K562 (cell line): ENCODE data around the gene PYM1. TPM values are rescaled to one million over a fixed set of nuclear protein-coding genes. Genes with fewer than 3 reads are reported as not detected.

Source experiments
- CHCHD3 ChIP-seq: fragments of 250-450 bp; sonication (Bioruptor Pico); IDR thresholded peaks from 2 replicates; pipeline ENCODE4 v2.1.2; 2022; ENCODE audit warnings: mild to moderate bottlenecking
- FOSL1 ChIP-seq: fragments of 200-800 bp; sonication (Bioruptor generic); conservative IDR thresholded peaks from 2 replicates; pipeline ENCODE4 v1.6.1; 2016; ENCODE audit warnings: missing genetic modification characterization, missing compliant biosample characterization
- FOXK2 ChIP-seq, 2 experiments: fragments of 450-650 bp; IDR thresholded peaks in 1 of 2; conservative IDR thresholded peaks in 1 of 2; 2 replicates each; pipeline ENCODE4 v1.6.1; 2016; ENCODE audit warnings: low read depth in 2 of 2, mild to moderate bottlenecking in 1 of 2
- GABPA ChIP-seq: fragments of 200-800 bp; sonication (Bioruptor generic); conservative IDR thresholded peaks from 2 replicates; pipeline ENCODE4 v1.6.1; 2016; ENCODE audit warnings: low read depth, missing genetic modification characterization, missing compliant biosample characterization
- MTA3 ChIP-seq: fragments of 450-650 bp; formaldehyde crosslinking; IDR thresholded peaks from 2 replicates; pipeline ENCODE4 v1.6.1; 2017; ENCODE audit warnings: mild to moderate bottlenecking, borderline replicate concordance
- RCOR1 ChIP-seq, 2 experiments: IDR thresholded peaks; 2 replicates each; pipeline ENCODE4 v1.6.1; 2012; ENCODE audit warnings: low read depth in 2 of 2, low read length in 2 of 2, borderline replicate concordance in 1 of 2, improper control_type of control experiment in 1 of 2
- TFAP4 ChIP-seq: sonication (generic); formaldehyde crosslinking; IDR thresholded peaks from 2 replicates; pipeline ENCODE4 v1.8.0; 2022; ENCODE audit warnings: missing genetic modification reagents, mild to moderate bottlenecking, moderate library complexity, borderline replicate concordance
- ZNF146 ChIP-seq: IDR thresholded peaks from one replicate; pipeline ENCODE4 v1.6.1; 2018; ENCODE audit warnings: missing compliant biosample characterization; ENCODE audit not compliant: unreplicated experiment
- ZNF609 ChIP-seq: sonication (generic); formaldehyde crosslinking; IDR thresholded peaks from 2 replicates; pipeline ENCODE4 v1.8.1; 2023; ENCODE audit warnings: missing genetic modification reagents, mild to moderate bottlenecking, borderline replicate concordance
- polyA plus RNA-seq, 8 experiments: library from polyadenylated mRNA; depleted of rRNA in 4 of 8; stranded (reverse) in 5 of 8; unstranded in 3 of 8; fragments of >200 nt; fragmentation: Nextera tagmentation in 2 of 8; fragmentation: Illumina TruSeq in 1 of 8; extraction: Ambion mirVana in 2 of 8; extraction: Trizol in 1 of 8; gene quantifications; 2 replicates each; pipeline versions ENCODE4 v1.2.1 to v1.2.3, GENCODE V29; 2011 to 2014; ENCODE audit warnings: inconsistent platforms in 1 of 8, missing spikeins in 1 of 8
- total RNA-seq, 7 experiments: library from RNA; depleted of rRNA in 6 of 7; stranded (reverse); fragments of >200 nt in 6 of 7; fragmentation: Illumina TruSeq in 2 of 7; extraction: Trizol in 2 of 7; gene quantifications; 2 replicates each; pipeline versions ENCODE4 v1.2.1 to v1.2.3, GENCODE V29; 2011 to 2021; ENCODE audit warnings: low replicate concordance in 1 of 7
- TF ChIP-seq, protein P1 (sequence below): fragments of 250-450 bp; sonication (Bioruptor Pico); IDR thresholded peaks from 2 replicates; pipeline ENCODE4 v1.5.1; 2021; ENCODE audit warnings: mild to moderate bottlenecking

Gene PYM1
- total and polyA plus RNA-seq, 9 of the 15 experiments (the other 6 are each of a cell fraction or from before 2014, with no cell fraction given), result 29.0 to 51.3 (median 34.1) TPM

- TF ChIP-seq ZNF146 (no peak), FOSL1 (tag) (peak; percentile 18; the same call in 1 of the 2 replicates), RCOR1 (IDR thresholded peaks at IDR 0.05; ENCODE audit: borderline replicate concordance in 1 of 2, low read depth in 2 of 2, low read length in 2 of 2) (no peak; a peak in 1 of 4 replicates), ZNF609 (CRISPR knock-in tag) (no peak), FOXK2 (conservative IDR thresholded peaks at IDR 0.05 in 1 of 2, IDR thresholded peaks at IDR 0.05 in 1 of 2; ENCODE audit: low read depth in 2 of 2) (no peak), TFAP4 (CRISPR knock-in tag) (peak; percentile 51; the same call in 1 of the 2 replicates), MTA3 (0 out of 2 replicates have a peak, but pooled peaks have one; percentile 15), GABPA (tag) (peak; percentile 97), CHCHD3 (no peak)
- TF ChIP-seq, protein P1, sequence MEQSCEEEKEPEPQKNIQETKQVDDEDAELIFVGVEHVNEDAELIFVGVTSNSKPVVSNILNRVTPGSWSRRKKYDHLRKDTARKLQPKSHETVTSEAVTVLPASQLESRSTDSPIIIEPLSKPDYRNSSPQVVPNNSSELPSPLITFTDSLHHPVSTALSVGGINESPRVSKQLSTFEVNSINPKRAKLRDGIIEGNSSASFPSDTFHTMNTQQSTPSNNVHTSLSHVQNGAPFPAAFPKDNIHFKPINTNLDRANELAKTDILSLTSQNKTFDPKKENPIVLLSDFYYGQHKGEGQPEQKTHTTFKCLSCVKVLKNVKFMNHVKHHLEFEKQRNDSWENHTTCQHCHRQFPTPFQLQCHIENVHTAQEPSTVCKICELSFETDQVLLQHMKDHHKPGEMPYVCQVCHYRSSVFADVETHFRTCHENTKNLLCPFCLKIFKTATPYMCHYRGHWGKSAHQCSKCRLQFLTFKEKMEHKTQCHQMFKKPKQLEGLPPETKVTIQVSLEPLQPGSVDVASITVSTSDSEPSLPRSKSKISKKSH (CRISPR knock-in tag), result no peak
These were observed 731 bp downstream of the PYM1 start (continued) for GRCh38 chr12:55926738-55927587.
